ENCODE data around the gene RNF152.

RNF152 gene

GRCh38 chr18:61892683-61893308 is at the start of gene RNF152:
Gene RNF152, minus strand, starts transcription at chr18:61893007. Its CDS starts 76,544 bp downstream, at chr18:61816463.
- DNase-seq (ENCODE audit: low read depth in 2 of 2), result no peak

GRCh38 chr18:61941948-61942471 is 49.2 kb upstream of the RNF152 start:
- DNase-seq (ENCODE audit: low read depth in 2 of 2), result no peak

- no peak for DNase-seq (ENCODE audit: low read depth in 2 of 2)
These were observed 46.4 kb upstream of the RNF152 start for GRCh38 chr18:61939046-61939674.

GRCh38 chr18:61935362-61935761 is 42.6 kb upstream of the RNF152 start:
- no peak for DNase-seq (ENCODE audit: low read depth in 2 of 2)

GRCh38 chr18:61931654-61932379 is 39.0 kb upstream of the RNF152 start:
- no peak for DNase-seq (ENCODE audit: low read depth in 2 of 2)

- DNase-seq (ENCODE audit: low read depth in 2 of 2), result no peak
These were observed 37.3 kb upstream of the RNF152 start for GRCh38 chr18:61929881-61930640.

GRCh38 chr18:61926532-61926931 is 33.7 kb upstream of the RNF152 start:
- no peak for DNase-seq (ENCODE audit: low read depth in 2 of 2)

- DNase-seq (ENCODE audit: low read depth in 2 of 2), result no peak
These were observed 31.7 kb upstream of the RNF152 start for GRCh38 chr18:61924550-61924949.

- no peak for DNase-seq (ENCODE audit: low read depth in 2 of 2)
These were observed 29.6 kb upstream of the RNF152 start for GRCh38 chr18:61922435-61922834.

GRCh38 chr18:61921621-61922235 is 28.9 kb upstream of the RNF152 start:
- no peak for DNase-seq (ENCODE audit: low read depth in 2 of 2)

- no peak for DNase-seq (ENCODE audit: low read depth in 2 of 2)
These were observed 25.0 kb upstream of the RNF152 start for GRCh38 chr18:61917818-61918217.

GRCh38 chr18:61912476-61912875 is 19.7 kb upstream of the RNF152 start:
- DNase-seq (ENCODE audit: low read depth in 2 of 2), result no peak

- no peak for DNase-seq (ENCODE audit: low read depth in 2 of 2)
These were observed 17.3 kb upstream of the RNF152 start for GRCh38 chr18:61910101-61910500.

- DNase-seq (ENCODE audit: low read depth in 2 of 2), result no peak
These were observed 15.9 kb upstream of the RNF152 start for GRCh38 chr18:61908661-61909060.

- DNase-seq (ENCODE audit: low read depth in 2 of 2), result no peak
These were observed 8.6 kb upstream of the RNF152 start for GRCh38 chr18:61901323-61901986.

GRCh38 chr18:61900504-61901281 is 7.9 kb upstream of the RNF152 start:
- DNase-seq (ENCODE audit: low read depth in 2 of 2), result no peak

- no peak for DNase-seq (ENCODE audit: low read depth in 2 of 2)
These were observed 5.9 kb upstream of the RNF152 start for GRCh38 chr18:61898640-61899101.

GRCh38 chr18:61896757-61897156 is 4.0 kb upstream of the RNF152 start:
- DNase-seq (ENCODE audit: low read depth in 2 of 2), result no peak

GRCh38 chr18:61896118-61896517 is 3.3 kb upstream of the RNF152 start:
- DNase-seq (ENCODE audit: low read depth in 2 of 2), result no peak
